Retinal pigment epithelial cell (primary cell): ENCODE measurements around the gene CBL.

ENCODE experiments used
- DNase-seq: peaks from one replicate; pipeline ENCODE4 v3.0.0-alpha.2; 2010; ENCODE audit warnings: low read depth
- H3K4me3 ChIP-seq: 2 replicates; pipeline ENCODE4 v1.5.1; 2011; ENCODE audit warnings: mild to moderate bottlenecking, low read length, control low read depth, moderate library complexity
- TF ChIP-seq, protein P1 (sequence below): conservative IDR thresholded peaks from 2 replicates; pipeline ENCODE4 v1.5.1; 2011; ENCODE audit warnings: low read depth, low read length, control low read depth, inconsistent platforms

The CBL gene

DNA sequence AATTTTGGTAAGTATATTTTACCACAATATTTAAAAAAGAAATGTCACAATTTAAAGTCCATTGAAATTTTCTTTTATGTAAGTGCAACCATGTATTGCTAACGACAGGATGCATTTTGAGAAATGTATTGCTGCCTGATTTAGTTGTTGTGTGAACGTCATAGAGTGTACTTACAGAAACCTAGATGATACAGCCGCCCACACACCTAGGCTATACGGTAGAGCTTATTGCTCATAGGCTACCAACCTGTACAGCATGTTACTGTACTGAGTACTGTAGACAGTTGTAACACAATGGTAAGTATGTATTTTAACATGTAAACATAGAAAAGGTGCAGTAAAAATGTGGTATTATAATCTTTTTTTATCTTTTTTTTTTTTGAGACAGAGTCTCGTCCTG lies 48.1 kb downstream of the CBL start:
- no peak overlapping the region for H3K4me3 ChIP-seq
- TF ChIP-seq, protein P1, sequence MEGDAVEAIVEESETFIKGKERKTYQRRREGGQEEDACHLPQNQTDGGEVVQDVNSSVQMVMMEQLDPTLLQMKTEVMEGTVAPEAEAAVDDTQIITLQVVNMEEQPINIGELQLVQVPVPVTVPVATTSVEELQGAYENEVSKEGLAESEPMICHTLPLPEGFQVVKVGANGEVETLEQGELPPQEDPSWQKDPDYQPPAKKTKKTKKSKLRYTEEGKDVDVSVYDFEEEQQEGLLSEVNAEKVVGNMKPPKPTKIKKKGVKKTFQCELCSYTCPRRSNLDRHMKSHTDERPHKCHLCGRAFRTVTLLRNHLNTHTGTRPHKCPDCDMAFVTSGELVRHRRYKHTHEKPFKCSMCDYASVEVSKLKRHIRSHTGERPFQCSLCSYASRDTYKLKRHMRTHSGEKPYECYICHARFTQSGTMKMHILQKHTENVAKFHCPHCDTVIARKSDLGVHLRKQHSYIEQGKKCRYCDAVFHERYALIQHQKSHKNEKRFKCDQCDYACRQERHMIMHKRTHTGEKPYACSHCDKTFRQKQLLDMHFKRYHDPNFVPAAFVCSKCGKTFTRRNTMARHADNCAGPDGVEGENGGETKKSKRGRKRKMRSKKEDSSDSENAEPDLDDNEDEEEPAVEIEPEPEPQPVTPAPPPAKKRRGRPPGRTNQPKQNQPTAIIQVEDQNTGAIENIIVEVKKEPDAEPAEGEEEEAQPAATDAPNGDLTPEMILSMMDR = no peak
- DNase-seq = no peak

DNA sequence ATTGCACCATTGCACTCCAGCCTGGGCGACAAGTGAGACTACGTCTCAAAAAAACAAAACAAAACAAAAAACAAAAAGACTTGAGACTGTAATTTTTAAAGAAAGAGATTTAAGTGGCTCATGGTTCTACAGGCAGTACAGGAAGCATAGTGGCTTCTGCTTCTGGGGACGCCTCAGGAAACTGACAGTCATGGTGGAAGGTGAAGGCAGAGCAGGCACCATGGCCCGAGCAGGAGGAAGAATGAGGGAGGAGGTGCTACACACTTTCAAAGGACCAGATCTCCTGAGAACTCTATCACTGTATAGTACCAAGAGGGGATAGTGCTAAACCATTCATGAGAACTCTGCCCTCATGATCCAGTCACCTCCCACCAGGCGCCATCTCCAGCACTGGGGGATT lies 52.0 kb downstream of the CBL start:
- no peak for DNase-seq
- TF ChIP-seq, protein P1 = no peak
- no peak overlapping the region for H3K4me3 ChIP-seq

DNA sequence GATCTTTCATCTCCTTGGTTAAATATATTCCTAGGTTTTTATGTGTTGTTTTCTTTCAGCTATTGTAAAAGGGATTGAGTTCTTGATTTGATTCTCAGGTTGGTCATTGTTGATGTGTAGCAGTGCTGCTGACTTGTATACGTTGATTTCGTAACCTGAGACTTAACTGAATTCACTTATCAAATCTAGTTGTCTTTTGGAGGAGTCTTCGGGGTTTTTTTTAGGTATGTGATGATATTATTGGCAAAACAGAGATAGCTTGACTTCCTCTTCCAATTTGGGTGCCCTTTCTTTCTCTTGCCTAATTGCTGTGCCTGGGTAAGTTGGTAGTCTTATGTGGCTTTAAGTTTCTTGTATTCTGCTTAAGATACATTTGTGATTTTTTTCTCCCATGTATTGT lies 52.8 kb downstream of the CBL start:
- no peak for DNase-seq
- no peak overlapping the region for H3K4me3 ChIP-seq
- TF ChIP-seq, protein P1 = no peak

DNA sequence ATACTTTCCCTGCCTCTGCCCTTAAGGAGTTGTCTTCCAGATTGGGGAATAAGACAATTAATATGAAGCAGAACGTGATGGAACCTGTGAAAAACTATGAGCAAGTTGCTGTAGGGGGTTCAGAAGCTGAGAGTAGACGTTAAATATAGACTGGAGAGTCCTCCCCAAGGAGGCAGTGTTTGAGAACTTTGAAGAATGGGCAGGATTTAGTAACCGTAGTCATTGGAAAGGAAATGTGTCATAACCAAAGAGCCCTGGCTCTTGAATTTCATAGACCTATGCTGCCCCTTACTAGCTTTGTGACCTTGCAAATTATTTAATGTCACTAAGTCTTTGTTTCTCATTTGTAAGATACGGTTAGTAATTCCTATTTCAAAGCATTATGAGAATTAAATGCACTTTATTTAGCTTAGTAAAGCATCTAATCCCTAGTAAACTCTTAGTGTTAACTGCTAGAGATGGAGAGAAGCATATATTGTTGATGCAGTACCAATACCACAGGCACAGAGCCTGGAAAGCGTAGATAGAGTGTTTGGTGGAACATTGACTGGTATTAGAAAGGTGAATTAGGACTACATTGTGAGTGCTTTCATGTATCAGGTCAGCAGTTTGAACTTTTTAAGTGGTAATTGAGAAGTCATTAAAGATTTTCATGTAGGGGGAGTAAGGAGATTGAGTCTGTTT lies 56.7 kb downstream of the CBL start:
- TF ChIP-seq, protein P1 = no peak
- no peak for DNase-seq
- H3K4me3 ChIP-seq = no peak overlapping the region

DNA sequence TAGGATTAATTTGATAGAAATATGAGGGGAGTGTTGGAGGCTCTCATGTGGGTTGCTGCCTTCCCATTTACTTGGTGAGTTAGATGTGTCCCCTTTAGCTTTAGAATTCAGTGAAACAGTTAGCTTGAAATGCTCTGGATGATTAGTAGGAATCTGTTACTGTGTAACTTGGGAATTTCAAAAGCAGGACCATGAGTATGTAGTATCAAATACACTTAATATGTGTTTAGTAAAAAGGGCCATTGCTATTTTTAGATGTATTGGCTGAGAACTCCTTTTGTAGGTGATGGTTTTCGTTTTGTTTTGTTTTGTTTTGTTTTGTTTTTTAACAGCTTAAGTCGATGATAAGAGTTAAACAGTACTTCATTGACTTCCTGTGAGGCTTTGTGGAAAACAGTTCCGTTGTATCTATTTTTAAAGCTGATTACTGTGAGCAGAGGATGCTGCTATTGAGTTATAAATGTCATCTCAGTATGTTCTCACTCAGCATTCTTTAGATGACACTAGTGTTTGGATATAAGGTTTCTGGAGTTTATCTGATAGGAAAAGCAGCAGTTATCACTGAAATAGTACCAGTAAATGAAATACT lies 57.3 kb downstream of the CBL start:
- H3K4me3 ChIP-seq = no peak overlapping the region
- DNase-seq = no peak
- TF ChIP-seq, protein P1 = no peak

DNA sequence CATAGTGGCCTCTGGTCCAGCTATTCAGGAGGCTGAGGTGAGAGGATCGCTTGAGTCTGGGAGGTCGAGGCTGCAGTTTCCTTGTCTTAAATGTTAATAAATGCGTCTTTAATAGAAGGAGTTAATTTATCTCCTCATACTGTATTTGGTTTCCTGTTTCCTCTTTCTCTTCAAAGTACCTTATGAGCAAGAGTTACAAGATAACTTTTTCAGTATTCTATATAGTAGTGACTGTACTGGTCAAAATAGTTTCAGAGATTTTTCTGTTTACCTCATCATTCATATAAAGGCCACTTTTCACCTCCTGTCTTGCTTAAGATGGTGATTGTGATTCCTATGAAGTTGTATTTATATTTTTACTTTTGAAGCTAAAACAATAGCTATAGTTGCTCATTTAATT lies 59.9 kb downstream of the CBL start:
- TF ChIP-seq, protein P1 = no peak
- no peak for DNase-seq
- H3K4me3 ChIP-seq = no peak overlapping the region

DNA sequence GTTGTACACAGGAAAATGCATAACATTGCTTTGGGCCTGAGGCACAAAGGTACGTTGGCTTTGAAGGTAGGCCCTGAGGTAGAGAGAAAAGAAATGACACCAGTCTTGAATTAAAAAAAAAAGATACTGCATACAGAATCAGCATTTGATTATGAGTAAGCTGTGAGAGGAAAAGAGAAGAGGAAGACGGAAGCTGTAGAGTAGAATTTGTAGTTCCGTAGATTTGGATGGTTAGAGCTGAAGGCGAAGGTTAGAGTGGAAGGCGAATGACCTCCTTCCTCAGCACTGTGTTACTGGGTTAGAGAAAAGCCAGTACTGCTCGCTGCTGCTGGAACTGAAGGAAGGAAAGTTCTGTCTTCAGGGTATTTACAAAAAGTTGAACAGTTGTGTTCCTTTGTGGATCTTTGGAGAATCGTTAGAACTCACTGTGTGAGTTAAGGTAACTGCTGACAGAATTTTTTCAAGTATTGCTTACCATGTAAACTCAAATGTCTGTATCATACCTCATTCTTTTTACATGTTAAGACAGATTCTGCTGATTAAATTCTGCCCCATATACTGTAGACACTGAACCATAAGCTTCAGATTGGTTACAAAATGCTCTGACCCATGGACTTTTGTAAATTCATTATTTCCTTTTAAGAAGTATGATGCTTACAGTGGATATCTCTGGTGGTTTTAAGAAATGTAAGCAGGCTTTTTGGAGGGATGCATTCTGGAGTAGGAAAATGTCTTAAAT lies 60.5 kb downstream of the CBL start:
- no peak for DNase-seq
- TF ChIP-seq, protein P1 = no peak
- H3K4me3 ChIP-seq = no peak overlapping the region
